CD4-positive, alpha-beta memory T cell (primary cell): ENCODE results near the gene TTC28. TPM values are rescaled to one million over a fixed set of nuclear protein-coding genes. Genes with fewer than 3 reads are reported as not detected.
A peak's percentile ranks its signal among the peaks of the same experiment; 100 is the strongest.
"Not testable (repeated sequence)": the region's sequence is repeated elsewhere in the genome, so short reads cannot be mapped to it uniquely, and the experiment has no call there.

ENCODE experiments used
- CTCF ChIA-PET: fragments of 350-600 bp; sonication (Branson Sonifier 250); formaldehyde crosslinking; loops from one replicate; lab custom pipeline; 2021; ENCODE audit warnings: inconsistent platforms; ENCODE audit not compliant: partially characterized antibody; lab: Charles Lee
- POLR2A ChIA-PET: fragments of 350-600 bp; sonication (Branson Sonifier 250); formaldehyde crosslinking; loops from one replicate; lab custom pipeline; 2021; ENCODE audit not compliant: partially characterized antibody; lab: Charles Lee
- DNase-seq, 5 donors: peaks; one replicate each; pipeline versions ENCODE4 v3.0.0 to v3.0.0-alpha.2; 2020 to 2022; ENCODE audit warnings: mixed read lengths in 1 of 5
- H3K27ac ChIP-seq: one replicate; pipeline ENCODE4 v1.7.0; 2013; ENCODE audit warnings: low read depth, low read length
- H3K27me3 ChIP-seq: 2 replicates; pipeline ENCODE4 v1.7.0; 2013; ENCODE audit warnings: mild to moderate bottlenecking, low read length, moderate library complexity; ENCODE audit not compliant: insufficient read depth
- H3K36me3 ChIP-seq: 2 replicates; pipeline ENCODE4 v1.7.0; 2013; ENCODE audit warnings: mild to moderate bottlenecking, low read length, moderate library complexity; ENCODE audit not compliant: insufficient read depth
- H3K4me1 ChIP-seq: 2 replicates; pipeline ENCODE4 v1.7.0; 2013; ENCODE audit warnings: mild to moderate bottlenecking, low read length, moderate library complexity; ENCODE audit not compliant: insufficient read depth
- H3K4me3 ChIP-seq, 2 donors: one replicate each; pipeline ENCODE4 v1.7.0; 2013; ENCODE audit warnings: low read length in 2 of 2, mild to moderate bottlenecking in 1 of 2
- H3K9me3 ChIP-seq, 2 donors: one replicate each; pipeline ENCODE4 v1.7.0; 2013; ENCODE audit warnings: low read length in 2 of 2, control low read depth in 1 of 2; ENCODE audit not compliant: control insufficient read depth in 1 of 2
- H3K27ac Mint-ChIP-seq, 7 donors: one replicate each; pipeline ENCODE4 v1.8.0; 2020 to 2021; ENCODE audit warnings: mixed read lengths in 7 of 7, mild to moderate bottlenecking in 6 of 7, inconsistent platforms in 3 of 7, moderate library complexity in 3 of 7
- H3K27me3 Mint-ChIP-seq, 2 donors: one replicate each; pipeline ENCODE4 v1.8.0; 2020 to 2021; ENCODE audit warnings: mixed read lengths in 2 of 2
- H3K36me3 Mint-ChIP-seq, 2 donors: one replicate each; pipeline ENCODE4 v1.8.0; 2020 to 2021; ENCODE audit warnings: mixed read lengths in 2 of 2, inconsistent platforms in 1 of 2, mild to moderate bottlenecking in 1 of 2
- H3K4me1 Mint-ChIP-seq, 4 donors: one replicate each; pipeline ENCODE4 v1.8.0; 2020 to 2021; ENCODE audit warnings: mixed read lengths in 4 of 4, mild to moderate bottlenecking in 1 of 4
- H3K4me3 Mint-ChIP-seq, 8 donors: one replicate each; pipeline ENCODE4 v1.8.0; 2020 to 2021; ENCODE audit warnings: mixed read lengths in 8 of 8, mild to moderate bottlenecking in 7 of 8, moderate library complexity in 6 of 8, inconsistent platforms in 3 of 8
- H3K9me3 Mint-ChIP-seq, 8 donors: one replicate each; pipeline ENCODE4 v1.8.0; 2020 to 2021; ENCODE audit warnings: mixed read lengths in 8 of 8, mild to moderate bottlenecking in 5 of 8, inconsistent platforms in 3 of 8, moderate library complexity in 1 of 8
- intact Hi-C: fragments of 100-400 bp; cut with micrococcal nuclease; formaldehyde crosslinking; loops from one replicate; pipeline ENCODE4 v1.15.1; 2023
- polyA plus RNA-seq, 2 donors: library from polyadenylated mRNA; unstranded; fragments of 300-500 nt; fragmentation: Illumina TruSeq; gene quantifications; one replicate each; pipeline ENCODE4 v1.2.3, GENCODE V29; 2021
- total RNA-seq, 2 experiments: library from RNA; stranded (reverse); gene quantifications; one replicate each; pipeline ENCODE4 v1.2.3, GENCODE V29; 2021

Gene TTC28
- total and polyA plus RNA-seq, 4 experiments from 2014 or later: 0.50 to 1.7 (median 1.6) TPM; not detected in 1

DNA sequence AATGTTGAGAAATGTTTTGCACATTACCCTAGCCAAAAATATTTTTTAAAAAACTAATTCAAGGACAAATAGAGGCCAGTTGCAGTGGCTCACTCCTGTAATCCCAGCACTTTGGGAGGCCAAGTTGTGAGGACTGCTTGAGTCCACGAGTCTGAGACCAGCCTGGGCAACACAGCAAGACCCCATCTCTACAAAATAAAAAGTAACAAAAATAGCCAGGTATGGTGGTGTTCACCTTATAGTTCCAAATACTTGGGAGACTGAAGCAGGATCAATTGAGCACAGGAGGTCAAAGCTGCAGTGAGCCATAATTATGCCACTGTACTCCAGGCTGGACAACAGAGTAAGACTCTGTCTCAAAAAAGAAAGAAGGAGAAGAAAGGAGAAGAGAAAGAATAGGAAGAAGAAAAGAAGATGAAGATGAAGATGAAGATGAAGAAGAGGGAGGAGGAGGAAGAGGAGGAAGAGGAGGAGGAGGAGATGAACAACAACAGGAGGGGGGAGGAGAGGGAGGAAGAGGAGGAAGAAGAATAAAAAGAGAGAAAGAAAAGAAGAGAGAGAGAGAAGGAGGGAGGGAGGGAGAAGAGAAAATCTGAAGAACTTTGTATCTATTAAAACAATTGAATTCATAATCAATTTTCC, 136.5 kb downstream of the TTC28 start:
- CTCF ChIA-PET: no interaction called here
- no peaks in the 10 kb centered on the region for H3K36me3 Mint-ChIP-seq
- intact Hi-C loops: no loop called here
- Histone ChIP-seq H3K4me3 (no peak overlapping the region), H3K4me1 (no peaks in the 10 kb centered on the region), H3K9me3 (no peaks in the 10 kb centered on the region), H3K27me3 (no peaks in the 10 kb centered on the region), H3K36me3 (no peaks in the 10 kb centered on the region), H3K27ac (no peak overlapping the region)
- H3K4me1 Mint-ChIP-seq: no peaks in the 10 kb centered on the region
- POLR2A ChIA-PET: no interaction called here
- peaks cover 0 to 3% of the 10 kb centered on the region in 2 donors for H3K27me3 Mint-ChIP-seq
- peaks cover 0 to 8% (median 4%) of the 10 kb centered on the region in 8 donors for H3K9me3 Mint-ChIP-seq
- no peak for DNase-seq
- no peak overlapping the region for H3K4me3 Mint-ChIP-seq
- H3K27ac Mint-ChIP-seq: no peak overlapping the region

DNA sequence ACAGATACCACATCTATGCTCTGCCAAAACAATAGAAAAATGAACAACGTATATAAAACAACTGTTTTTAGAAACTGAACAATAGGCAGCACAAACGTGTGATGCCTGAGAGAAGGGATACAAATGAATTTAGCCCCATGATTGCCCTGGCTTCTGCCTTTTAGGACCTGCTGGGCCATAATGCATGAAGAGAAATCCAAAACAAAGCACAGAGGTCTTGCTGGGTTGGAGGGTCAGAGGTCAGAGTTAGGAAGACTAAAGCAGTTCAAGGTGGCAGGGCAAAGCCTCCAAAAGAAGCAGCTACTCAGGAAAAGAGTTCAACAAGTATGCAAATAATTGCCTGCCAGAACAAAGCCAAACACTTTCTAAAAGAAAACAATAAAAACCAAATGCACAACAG, 138.5 kb downstream of the TTC28 start:
- Mint-ChIP-seq H3K4me1 (no peaks in the 10 kb centered on the region), H3K9me3 (peaks cover 0 to 8% (median 4%) of the 10 kb centered on the region in 8 donors), H3K27ac (no peak overlapping the region), H3K27me3 (peaks cover 0 to 3% of the 10 kb centered on the region in 2 donors), H3K4me3 (no peak overlapping the region), H3K36me3 (no peaks in the 10 kb centered on the region)
- no peaks in the 10 kb centered on the region for H3K9me3 ChIP-seq
- H3K4me3 ChIP-seq: no peak overlapping the region
- no peaks in the 10 kb centered on the region for H3K27me3 ChIP-seq
- H3K27ac ChIP-seq: no peak overlapping the region
- POLR2A ChIA-PET: no interaction called here
- DNase-seq: no peak
- intact Hi-C loops: no loop called here
- no peaks in the 10 kb centered on the region for H3K4me1 ChIP-seq
- CTCF ChIA-PET: no interaction called here
- H3K36me3 ChIP-seq: no peaks in the 10 kb centered on the region

DNA sequence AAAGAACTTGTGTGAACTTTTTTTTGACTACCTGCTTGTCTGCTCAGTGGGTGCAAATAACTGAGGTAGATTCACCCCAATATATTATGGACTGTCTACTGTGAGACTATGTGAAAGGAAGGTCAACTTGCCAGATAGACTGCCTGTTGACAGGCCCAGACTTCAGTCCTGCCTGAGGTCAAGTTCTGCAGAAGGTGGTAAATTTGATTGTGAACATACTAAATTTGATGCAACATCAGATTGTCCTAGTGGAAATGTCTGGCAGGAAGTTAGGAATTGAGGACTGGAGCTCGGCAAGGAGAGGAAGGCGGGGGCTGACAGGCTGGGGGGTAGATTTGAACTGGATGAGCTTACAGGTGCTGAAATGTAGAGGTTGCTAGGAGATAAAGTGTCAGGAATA, 140.7 kb downstream of the TTC28 start:
- H3K27me3 ChIP-seq: no peaks in the 10 kb centered on the region
- POLR2A ChIA-PET: no interaction called here
- intact Hi-C loops: no loop called here
- Mint-ChIP-seq H3K36me3 (no peaks in the 10 kb centered on the region), H3K4me1 (no peaks in the 10 kb centered on the region), H3K27me3 (peaks cover 0 to 3% of the 10 kb centered on the region in 2 donors), H3K27ac (peak overlapping the region in 1 of 7 donors; percentile 76), H3K9me3 (peaks cover 0 to 8% (median 4%) of the 10 kb centered on the region in 8 donors), H3K4me3 (no peak overlapping the region)
- H3K36me3 ChIP-seq: no peaks in the 10 kb centered on the region
- H3K4me3 ChIP-seq: no peak overlapping the region
- no peaks in the 10 kb centered on the region for H3K4me1 ChIP-seq
- CTCF ChIA-PET: no interaction called here
- DNase-seq: no peak
- H3K9me3 ChIP-seq: no peaks in the 10 kb centered on the region
- H3K27ac ChIP-seq: no peak overlapping the region

DNA sequence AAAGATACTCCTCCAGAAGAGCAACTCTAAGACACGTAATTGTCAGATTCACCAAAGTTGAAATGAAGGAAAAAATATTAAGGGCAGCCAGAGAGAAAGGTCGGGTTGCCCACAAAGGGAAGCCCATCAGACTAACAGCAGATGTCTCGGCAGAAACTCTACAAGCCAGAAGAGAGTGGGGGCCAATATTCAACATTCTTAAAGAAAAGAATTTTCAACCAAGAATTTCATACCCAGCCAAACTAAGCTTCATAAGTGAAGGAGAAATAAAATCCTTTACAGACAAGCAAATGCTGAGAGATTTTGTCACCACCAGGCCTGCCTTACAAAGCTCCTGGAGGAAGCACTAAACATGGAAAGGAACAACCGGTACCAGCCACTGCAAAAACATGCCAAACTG, 149.1 kb downstream of the TTC28 start:
- H3K4me1 Mint-ChIP-seq, H3K27ac ChIP-seq, H3K9me3 ChIP-seq, H3K4me1 ChIP-seq, H3K4me3 ChIP-seq, POLR2A ChIA-PET, H3K27me3 ChIP-seq, H3K36me3 Mint-ChIP-seq, DNase-seq, H3K36me3 ChIP-seq, CTCF ChIA-PET, H3K27ac Mint-ChIP-seq, H3K4me3 Mint-ChIP-seq, intact Hi-C loops: not testable (repeated sequence)
- Mint-ChIP-seq H3K9me3 (peaks cover 5 to 33% (median 16%) of the 10 kb centered on the region in 8 donors), H3K27me3 (peaks cover 11 to 20% of the 10 kb centered on the region in 2 donors)

DNA sequence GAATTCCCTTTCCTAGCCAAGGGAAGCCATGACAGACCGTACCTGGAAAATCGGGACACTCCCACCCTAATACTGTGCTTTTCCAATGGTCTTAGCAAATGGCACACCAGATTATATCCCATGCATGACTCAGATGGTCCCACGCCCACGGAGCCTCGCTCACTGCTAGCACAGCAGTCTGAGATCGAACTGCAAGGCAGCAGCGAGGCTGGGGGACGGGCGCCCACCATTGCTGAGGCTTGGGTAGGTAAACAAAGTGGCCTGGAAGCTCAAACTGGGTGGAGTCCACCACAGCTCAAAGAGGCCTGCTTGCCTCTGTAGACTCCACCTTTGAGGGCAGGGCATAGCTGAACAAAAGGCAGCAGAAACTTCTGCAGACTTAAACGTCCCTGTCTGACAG, 150.5 kb downstream of the TTC28 start:
- Mint-ChIP-seq H3K9me3 (peaks cover 5 to 33% (median 16%) of the 10 kb centered on the region in 8 donors), H3K27me3 (peaks cover 11 to 20% of the 10 kb centered on the region in 2 donors)
- H3K9me3 ChIP-seq, H3K4me1 ChIP-seq, H3K4me3 ChIP-seq, H3K27ac Mint-ChIP-seq, H3K27ac ChIP-seq, H3K27me3 ChIP-seq, DNase-seq, H3K4me3 Mint-ChIP-seq, CTCF ChIA-PET, intact Hi-C loops, H3K36me3 ChIP-seq, H3K36me3 Mint-ChIP-seq, H3K4me1 Mint-ChIP-seq, POLR2A ChIA-PET: not testable (repeated sequence)

DNA sequence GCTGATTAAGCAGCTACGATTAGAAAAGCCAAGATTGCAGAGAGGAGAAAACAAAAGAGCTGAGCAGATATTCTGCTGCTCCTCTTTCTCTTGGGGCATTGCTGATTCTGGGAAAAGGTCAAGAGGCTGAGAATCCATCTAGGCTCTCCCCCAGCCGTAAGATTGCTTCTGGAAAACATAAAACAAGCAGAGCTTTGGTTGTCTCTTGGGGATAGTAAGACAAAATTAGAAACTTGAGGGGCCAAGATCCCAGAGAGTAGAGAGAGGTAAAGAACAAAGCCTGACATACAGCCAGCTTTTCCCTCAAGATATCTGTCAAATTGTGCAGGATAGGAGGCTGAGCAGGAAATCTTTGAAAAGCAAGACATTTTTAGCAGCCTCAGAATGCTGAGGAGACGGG, 158.2 kb downstream of the TTC28 start:
- H3K9me3 ChIP-seq: no peaks in the 10 kb centered on the region
- H3K27ac ChIP-seq: no peak overlapping the region
- ChIA-PET CTCF (no interaction called here), POLR2A (no interaction called here)
- H3K36me3 ChIP-seq: no peaks in the 10 kb centered on the region
- H3K27me3 ChIP-seq: no peaks in the 10 kb centered on the region
- Mint-ChIP-seq H3K27ac (no peak overlapping the region), H3K9me3 (no peaks in the 10 kb centered on the region), H3K4me1 (no peaks in the 10 kb centered on the region), H3K4me3 (no peak overlapping the region), H3K27me3 (peaks cover 12 to 23% of the 10 kb centered on the region in 2 donors), H3K36me3 (no peaks in the 10 kb centered on the region)
- DNase-seq: no peak
- intact Hi-C loops: no loop called here
- no peak overlapping the region for H3K4me3 ChIP-seq
- H3K4me1 ChIP-seq: no peaks in the 10 kb centered on the region

DNA sequence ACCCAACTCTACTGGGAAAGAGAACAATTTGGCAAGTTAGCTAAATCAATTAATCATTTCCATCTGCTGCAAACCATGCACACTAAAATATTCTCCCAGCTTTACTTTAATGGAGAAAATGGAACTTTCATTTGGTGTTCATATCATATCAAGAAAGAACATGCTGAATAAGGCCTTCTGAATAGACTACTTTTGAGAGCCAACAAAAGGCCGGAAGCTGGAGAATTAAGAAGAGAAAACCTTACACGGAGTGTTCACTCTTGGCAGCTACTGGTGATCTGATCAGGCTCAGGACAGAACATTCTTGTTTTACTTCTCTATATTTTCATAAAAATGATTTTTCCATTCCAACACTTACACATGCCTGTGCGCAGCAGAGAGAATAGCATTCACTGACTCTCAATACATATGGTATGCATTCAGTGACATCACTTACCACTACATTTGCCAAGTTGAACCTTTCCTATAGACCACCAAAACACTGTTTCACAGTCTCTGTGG, 165.3 kb downstream of the TTC28 start:
- Mint-ChIP-seq H3K4me1 (no peaks in the 10 kb centered on the region), H3K9me3 (peaks cover 0 to 26% (median 10%) of the 10 kb centered on the region in 8 donors), H3K27ac (no peak overlapping the region), H3K4me3 (no peak overlapping the region), H3K36me3 (no peaks in the 10 kb centered on the region), H3K27me3 (peaks cover 9 to 11% of the 10 kb centered on the region in 2 donors)
- POLR2A ChIA-PET: no interaction called here
- DNase-seq: no peak
- H3K27ac ChIP-seq: no peak overlapping the region
- no peaks in the 10 kb centered on the region for H3K4me1 ChIP-seq
- H3K36me3 ChIP-seq: no peaks in the 10 kb centered on the region
- H3K9me3 ChIP-seq: no peaks in the 10 kb centered on the region
- intact Hi-C loops: no loop called here
- H3K4me3 ChIP-seq: no peak overlapping the region
- CTCF ChIA-PET: no interaction called here
- H3K27me3 ChIP-seq: no peaks in the 10 kb centered on the region
